GM23338 (cell line): Measurements from ENCODE around the gene ITPR2. TPM values are rescaled to one million over a fixed set of nuclear protein-coding genes. Genes with fewer than 3 reads are reported as not detected.

Experiments
- ATAC-seq: fragments of 200-7000 bp; cut with Tn5 transposase; 3 replicates; pipeline ENCODE4 v1.9.1; 2020
- DNase-seq: peaks from one replicate; pipeline ENCODE4 v3.0.0-alpha.2; 2015; ENCODE audit warnings: low spot score
- H2AFZ ChIP-seq: fragments of 200-600 bp; sonication (generic); 2 replicates; pipeline ENCODE4 v1.8.0; 2016; ENCODE audit warnings: antibody characterized with exemption, mild to moderate bottlenecking, moderate library complexity
- H3F3A ChIP-seq: fragments of 200-600 bp; sonication (generic); replicated peaks from 2 replicates; pipeline ENCODE4 v1.8.0; 2017; ENCODE audit warnings: antibody characterized with exemption, mixed run types, low read depth
- H3K27ac ChIP-seq: fragments of 200-600 bp; sonication (generic); 2 replicates; pipeline ENCODE4 v1.6.1; 2016; ENCODE audit warnings: low read depth
- H3K27me3 ChIP-seq: fragments of 200-600 bp; sonication (generic); 2 replicates; pipeline ENCODE4 v1.8.0; 2016; ENCODE audit warnings: mild to moderate bottlenecking, mixed run types, moderate library complexity; ENCODE audit not compliant: insufficient read depth
- H3K36me3 ChIP-seq: fragments of 200-600 bp; sonication (generic); 2 replicates; pipeline ENCODE4 v1.8.0; 2016; ENCODE audit warnings: mild to moderate bottlenecking; ENCODE audit not compliant: insufficient read depth
- H3K4me1 ChIP-seq: fragments of 200-600 bp; sonication (generic); 2 replicates; pipeline ENCODE4 v1.8.0; 2016; ENCODE audit warnings: mild to moderate bottlenecking, moderate library complexity; ENCODE audit not compliant: insufficient read depth
- H3K4me2 ChIP-seq: fragments of 200-600 bp; sonication (generic); 2 replicates; pipeline ENCODE4 v1.7.1; 2017; ENCODE audit warnings: mixed run types
- H3K4me3 ChIP-seq: fragments of 200-600 bp; sonication (generic); 2 replicates; pipeline ENCODE4 v1.6.1; 2016; ENCODE audit warnings: mixed run types
- H3K79me2 ChIP-seq: fragments of 200-600 bp; sonication (generic); replicated peaks from 2 replicates; pipeline ENCODE4 v1.8.0; 2017; ENCODE audit warnings: mild to moderate bottlenecking; ENCODE audit not compliant: insufficient read depth
- H3K9me2 ChIP-seq: fragments of 200-600 bp; sonication (generic); 2 replicates; pipeline ENCODE4 v1.8.0; 2017; ENCODE audit not compliant: insufficient read depth
- H4K20me1 ChIP-seq: fragments of 200-600 bp; sonication (generic); replicated peaks from 2 replicates; pipeline ENCODE4 v1.8.0; 2017; ENCODE audit warnings: mild to moderate bottlenecking; ENCODE audit not compliant: insufficient read depth
- H3K27ac Mint-ChIP-seq: 2 replicates; pipeline ENCODE4 v1.8.0; 2020; ENCODE audit warnings: inconsistent platforms, mild to moderate bottlenecking, moderate library complexity, mixed read lengths
- H3K27me3 Mint-ChIP-seq: 3 replicates; pipeline ENCODE4 v1.8.0; 2022; ENCODE audit warnings: low read depth, mild to moderate bottlenecking, moderate library complexity, mixed read lengths, inconsistent platforms; ENCODE audit not compliant: insufficient read depth, poor library complexity
- H3K36me3 Mint-ChIP-seq: 3 replicates; pipeline ENCODE4 v1.8.0; 2021; ENCODE audit warnings: low read depth, mild to moderate bottlenecking, inconsistent platforms, moderate library complexity, mixed read lengths
- H3K4me1 Mint-ChIP-seq: 3 replicates; pipeline ENCODE4 v1.8.0; 2020; ENCODE audit warnings: mild to moderate bottlenecking, inconsistent platforms, mixed read lengths
- H3K4me3 Mint-ChIP-seq: 3 replicates; pipeline ENCODE4 v1.8.0; 2021; ENCODE audit warnings: moderate library complexity, mild to moderate bottlenecking, inconsistent platforms, mixed read lengths
- H3K9me3 Mint-ChIP-seq: 3 replicates; pipeline ENCODE4 v1.8.0; 2020; ENCODE audit warnings: moderate library complexity, mild to moderate bottlenecking, inconsistent platforms, mixed read lengths
- CREB1 ChIP-seq: fragments of 250-450 bp; sonication (Bioruptor Pico); IDR thresholded peaks from 2 replicates; pipeline ENCODE4 v1.5.0; 2020; ENCODE audit warnings: low read depth, mild to moderate bottlenecking, moderate library complexity
- CTCF ChIP-seq, 2 experiments: fragments of 200-600 bp in 1 of 2; sonication (generic) in 1 of 2; conservative IDR thresholded peaks; 2 replicates each; pipeline versions ENCODE4 v1.5.1 to v1.6.1; 2016 to 2017; ENCODE audit warnings: antibody characterized with exemption in 2 of 2, low read depth in 2 of 2, mild to moderate bottlenecking in 2 of 2, moderate library complexity in 1 of 2
- EZH2 ChIP-seq: fragments of 200-600 bp; sonication (generic); IDR thresholded peaks from one replicate; pipeline ENCODE4 v1.8.0; 2017; ENCODE audit warnings: antibody characterized with exemption, mild to moderate bottlenecking, low read depth; ENCODE audit not compliant: unreplicated experiment
- EZH2phosphoT487 ChIP-seq: fragments of 200-600 bp; sonication (generic); IDR thresholded peaks from one replicate; pipeline ENCODE4 v1.8.1; 2018; ENCODE audit warnings: antibody characterized with exemption; ENCODE audit not compliant: unreplicated experiment
- JUNB ChIP-seq: IDR thresholded peaks from one replicate; pipeline ENCODE4 v1.6.1; 2016; ENCODE audit warnings: antibody characterized with exemption; ENCODE audit not compliant: unreplicated experiment
- NANOG ChIP-seq: IDR thresholded peaks from 2 replicates; pipeline ENCODE4 v1.6.1; 2016; ENCODE audit warnings: antibody characterized with exemption, borderline replicate concordance
- REST ChIP-seq: IDR thresholded peaks from one replicate; pipeline ENCODE4 v1.6.1; 2018; ENCODE audit warnings: antibody characterized with exemption; ENCODE audit not compliant: unreplicated experiment
- STAT1 ChIP-seq: IDR thresholded peaks from one replicate; pipeline ENCODE4 v1.6.1; 2016; ENCODE audit warnings: antibody characterized with exemption; ENCODE audit not compliant: unreplicated experiment
- ZNF114 ChIP-seq: fragments of 250-450 bp; sonication (Bioruptor Pico); IDR thresholded peaks from 2 replicates; pipeline ENCODE4 v1.5.0; 2020; ENCODE audit warnings: mild to moderate bottlenecking, moderate library complexity
- ZNF331 ChIP-seq: fragments of 250-450 bp; sonication (Bioruptor Pico); IDR thresholded peaks from 2 replicates; pipeline ENCODE4 v1.5.0; 2020; ENCODE audit warnings: low read depth, mild to moderate bottlenecking, moderate library complexity
- polyA plus RNA-seq: library from polyadenylated mRNA; unstranded; fragments of >200 nt; fragmentation: Nextera tagmentation; extraction: Ambion mirVana; gene quantifications from 2 replicates; pipeline ENCODE4 v1.2.1, GENCODE V29; 2016
- total RNA-seq: library from RNA; depleted of rRNA; stranded (reverse); fragments of >200 nt; shearing (Covaris generic); gene quantifications from 2 replicates; pipeline ENCODE4 v1.2.3, GENCODE V29; 2014
- TF ChIP-seq, protein P1 (sequence below): IDR thresholded peaks from 2 replicates; pipeline ENCODE4 v1.6.1; 2016; ENCODE audit warnings: antibody characterized with exemption

The ITPR2 gene
- total and polyA plus RNA-seq, 2 experiments from 2014 or later = 44.5 to 65.2 TPM

DNA sequence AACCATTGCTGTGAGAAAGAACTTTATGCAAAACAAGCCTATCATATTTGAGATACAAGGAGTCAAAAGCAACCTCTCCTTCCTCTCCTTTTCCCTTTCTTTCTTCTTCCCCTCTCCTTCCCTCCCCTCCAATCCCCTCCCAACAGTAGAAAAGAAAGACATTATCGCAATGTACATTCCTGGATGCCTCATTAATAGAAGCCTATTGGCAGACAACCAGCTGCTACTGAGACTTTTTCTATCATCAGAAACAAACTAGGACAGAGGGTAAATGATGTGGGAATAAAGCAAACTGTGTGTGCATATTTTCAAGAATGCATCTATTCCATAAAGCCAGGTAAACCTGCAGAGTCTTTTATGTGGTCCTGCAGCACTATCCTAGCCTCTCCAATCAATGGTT lies 237.2 kb downstream of the ITPR2 start:
- Mint-ChIP-seq H3K27ac (no peak overlapping the region), H3K9me3 (no peaks in the 10 kb centered on the region), H3K4me3 (no peak overlapping the region), H3K36me3 (peaks cover 37% of the 10 kb centered on the region), H3K4me1 (no peaks in the 10 kb centered on the region), H3K27me3 (no peaks in the 10 kb centered on the region)
- Histone ChIP-seq H3K4me3 (no peak overlapping the region), H4K20me1 (no peaks in the 10 kb centered on the region), H3K27ac (no peak overlapping the region), H3F3A (no peaks in the 10 kb centered on the region), H3K36me3 (peaks cover 43% of the 10 kb centered on the region), H3K4me2 (no peak overlapping the region), H3K4me1 (no peaks in the 10 kb centered on the region), H3K9me2 (no peaks in the 10 kb centered on the region), H3K79me2 (no peaks in the 10 kb centered on the region), H3K27me3 (no peaks in the 10 kb centered on the region), H2AFZ (no peak overlapping the region)
- DNase-seq (no peak), ATAC-seq (no peak)
- no peak for TF ChIP-seq CREB1 (CRISPR knock-in tag)
- TF ChIP-seq JUNB = no peak
- TF ChIP-seq STAT1 = no peak
- TF ChIP-seq, protein P1, sequence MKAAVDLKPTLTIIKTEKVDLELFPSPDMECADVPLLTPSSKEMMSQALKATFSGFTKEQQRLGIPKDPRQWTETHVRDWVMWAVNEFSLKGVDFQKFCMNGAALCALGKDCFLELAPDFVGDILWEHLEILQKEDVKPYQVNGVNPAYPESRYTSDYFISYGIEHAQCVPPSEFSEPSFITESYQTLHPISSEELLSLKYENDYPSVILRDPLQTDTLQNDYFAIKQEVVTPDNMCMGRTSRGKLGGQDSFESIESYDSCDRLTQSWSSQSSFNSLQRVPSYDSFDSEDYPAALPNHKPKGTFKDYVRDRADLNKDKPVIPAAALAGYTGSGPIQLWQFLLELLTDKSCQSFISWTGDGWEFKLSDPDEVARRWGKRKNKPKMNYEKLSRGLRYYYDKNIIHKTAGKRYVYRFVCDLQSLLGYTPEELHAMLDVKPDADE = no peak
- no peak for TF ChIP-seq ZNF114
- TF ChIP-seq CTCF (conservative IDR thresholded peaks at IDR 0.05; ENCODE audit: low read depth in 2 of 2) = no peak
- TF ChIP-seq EZH2 = no peak
- no peak for TF ChIP-seq NANOG
- no peak for TF ChIP-seq ZNF331
- no peak for TF ChIP-seq EZH2phosphoT487
- no peak for TF ChIP-seq REST
